Activated CD4-positive, alpha-beta T cell treated with anti-CD3 and anti-CD28 coated beads, Interleukin-2, Interleukin-4, amounts not matched to agents 100 ng/mL and 50 ng/mL, durations not matched to agents 16 hours and 8 hours (primary cell): ENCODE results near the gene LYSMD4.
"Not testable (repeated sequence)": the region's sequence is repeated elsewhere in the genome, so short reads cannot be mapped to it uniquely, and the experiment has no call there.

Experiments
- DNase-seq: peaks from one replicate; pipeline ENCODE4 v3.0.0-alpha.2; 2020; ENCODE audit warnings: low spot score

Gene LYSMD4

DNA sequence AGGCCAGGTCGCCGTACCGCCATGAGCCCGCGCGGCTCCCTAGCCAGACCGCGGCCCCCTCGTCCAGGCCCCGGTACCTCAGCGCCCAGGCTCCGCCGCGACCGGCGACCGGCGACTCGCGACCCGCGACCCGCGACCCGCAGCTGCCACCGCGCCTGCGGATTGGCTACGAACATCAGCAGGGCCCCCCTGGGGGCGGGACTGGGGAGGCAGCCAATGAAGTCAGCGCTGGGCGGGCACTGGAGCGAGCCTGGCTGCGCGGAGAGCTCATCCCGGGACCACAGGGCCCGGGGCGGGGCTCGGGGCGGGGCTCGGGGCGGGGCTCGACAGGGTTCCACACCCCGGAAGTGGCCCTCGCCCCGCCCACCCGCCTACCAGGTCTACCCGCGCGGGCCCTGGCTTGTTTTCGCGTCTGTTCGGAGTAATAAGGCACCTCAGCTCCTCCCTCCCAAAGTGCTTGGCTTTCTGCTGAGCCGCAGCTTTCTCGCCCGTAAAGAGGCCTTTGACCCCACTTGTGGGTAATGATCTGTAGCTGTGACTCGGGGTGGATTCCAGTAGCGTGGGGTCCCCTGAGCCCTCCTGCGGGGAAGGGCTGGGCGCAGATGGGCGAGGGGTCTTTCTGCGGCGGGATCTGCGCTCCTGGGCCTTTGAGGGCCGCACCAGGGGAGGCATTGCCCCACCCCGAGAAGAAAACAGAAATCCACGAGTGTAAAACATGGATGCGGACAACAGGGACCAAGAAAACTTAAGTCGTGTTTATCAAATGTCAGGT is at the start of gene LYSMD4:
TSS of gene LYSMD4 (minus strand) at position 170 of the 772 bp plus-strand sequence. CDS start 1,438 bp downstream, outside the sequence.
- peak; percentile 98 for DNase-seq

DNA sequence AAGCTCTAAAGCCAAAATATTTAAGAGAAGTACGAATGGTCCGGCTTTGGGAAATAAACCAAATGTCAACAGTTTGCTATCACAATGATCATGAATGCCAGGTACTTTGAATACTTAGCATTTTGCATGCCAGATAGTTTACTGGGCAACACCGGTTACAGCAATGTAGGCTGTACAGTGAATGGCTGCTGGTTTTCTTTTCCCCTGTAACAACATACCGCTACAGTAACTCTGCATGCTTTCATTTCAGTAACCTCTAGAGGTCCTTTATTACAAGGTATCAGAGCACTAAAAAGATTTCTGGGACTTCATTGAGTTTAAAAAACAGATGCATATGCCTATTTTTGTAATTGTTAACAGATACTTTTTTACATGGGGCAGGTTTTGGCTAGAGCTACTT is 48.8 kb upstream of the LYSMD4 start:
- not testable (repeated sequence) for DNase-seq

DNA sequence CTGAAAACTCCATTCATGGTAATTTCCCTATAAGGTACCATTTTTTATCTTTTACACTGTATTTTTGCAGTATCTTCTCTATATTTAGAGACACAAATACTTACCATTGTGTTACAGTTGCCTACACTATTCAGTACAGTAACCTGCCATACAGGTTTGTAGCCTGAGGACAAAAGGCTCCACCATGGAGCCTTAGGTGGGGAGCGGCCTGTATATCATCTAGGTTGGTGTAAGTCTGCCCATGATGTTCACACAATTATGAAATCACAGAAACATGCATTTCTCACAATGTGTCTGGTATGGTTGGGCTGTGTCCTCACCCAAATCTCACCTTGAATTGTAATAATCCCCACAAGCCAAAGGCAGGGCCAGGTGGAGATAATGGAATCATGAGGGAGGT is 43.9 kb upstream of the LYSMD4 start:
- DNase-seq: no peak

DNA sequence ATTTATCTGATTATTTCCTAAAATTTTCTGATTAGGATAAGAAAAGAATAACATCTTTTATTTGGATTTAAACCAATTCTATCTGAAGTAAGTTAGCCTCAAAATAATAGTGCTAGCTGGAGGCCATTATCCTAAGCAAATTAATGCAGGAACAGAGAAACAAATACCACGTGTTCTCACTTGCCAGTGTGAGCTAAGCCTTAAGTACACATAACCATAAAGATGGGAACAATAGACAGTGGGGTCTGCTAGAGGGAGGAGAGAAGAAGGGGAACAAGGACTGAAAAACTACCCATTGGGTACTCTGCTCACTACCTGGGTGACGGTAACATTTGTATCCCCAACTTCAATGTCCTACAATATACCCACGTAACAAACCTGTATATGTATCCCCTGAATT is 31.3 kb upstream of the LYSMD4 start:
- DNase-seq: no peak

DNA sequence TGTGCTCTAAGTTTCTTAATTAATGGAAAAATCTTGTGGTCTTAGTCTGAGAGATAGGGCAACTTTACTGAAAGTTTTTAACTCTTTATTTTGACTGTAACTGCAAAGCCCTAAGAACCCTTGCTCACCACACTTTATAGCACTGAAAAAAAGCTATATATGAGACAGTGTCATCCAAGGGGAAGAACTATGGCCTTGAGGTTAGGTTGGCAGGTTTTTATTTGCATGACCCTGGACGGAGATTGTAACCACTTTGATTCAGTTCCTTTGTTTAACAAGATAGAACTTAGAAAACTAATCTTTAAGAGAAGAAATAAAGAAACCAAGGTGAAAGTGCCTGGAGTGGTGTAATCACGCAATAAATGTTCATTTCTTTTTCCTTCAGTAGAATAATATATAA is 30.6 kb upstream of the LYSMD4 start:
- no peak for DNase-seq

DNA sequence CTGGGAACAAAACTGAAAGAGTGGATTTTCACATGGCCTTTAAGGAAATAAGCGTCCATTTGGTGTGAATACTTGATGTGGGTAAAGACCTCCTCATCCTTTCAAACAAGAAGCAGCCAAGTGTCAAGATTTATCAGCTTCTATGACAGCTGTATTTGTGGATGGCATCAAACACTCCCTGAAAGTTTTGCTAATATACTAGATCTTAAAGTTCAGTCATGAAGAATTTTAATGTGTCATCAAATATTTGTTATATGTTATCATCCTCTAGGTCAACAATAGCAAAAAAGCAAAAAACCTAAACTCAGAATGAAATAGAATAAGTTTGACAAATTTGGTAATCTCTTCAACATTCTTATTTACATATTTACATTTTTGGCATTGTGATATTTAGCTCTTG is 29.1 kb upstream of the LYSMD4 start:
- DNase-seq: no peak

DNA sequence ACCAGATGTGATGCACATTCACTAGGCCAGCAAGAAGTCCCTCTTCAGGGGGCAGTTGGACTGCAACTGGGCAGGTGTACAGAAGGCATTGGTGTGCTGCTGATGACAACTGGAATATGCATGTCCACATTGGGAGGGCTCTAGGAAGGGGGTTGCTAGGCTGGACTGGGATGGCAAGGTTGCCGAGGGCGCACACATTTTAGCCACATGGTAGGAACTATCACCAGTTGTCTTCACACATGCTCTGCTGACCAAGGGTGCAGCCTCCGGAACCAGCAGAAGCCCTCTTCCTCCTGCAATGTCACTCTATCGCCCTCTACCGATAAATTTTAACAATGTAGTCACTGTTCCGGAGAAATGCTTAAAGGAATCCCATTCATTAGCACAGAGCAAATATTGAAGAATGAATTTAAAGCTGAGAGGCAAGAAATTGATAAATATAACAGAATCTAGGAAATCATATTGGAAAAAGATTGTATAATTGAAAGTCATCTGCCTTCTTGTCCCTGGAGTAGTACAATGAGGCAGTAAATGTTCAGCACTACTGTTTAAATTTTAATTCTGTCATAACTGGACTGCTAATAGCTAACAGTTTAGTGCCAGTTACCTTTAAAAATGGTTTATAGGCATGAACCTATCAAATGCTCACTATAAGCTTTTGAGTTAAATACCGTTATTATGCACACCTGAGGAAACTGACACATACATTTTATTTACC is 22.6 kb upstream of the LYSMD4 start:
- DNase-seq: peak; percentile 78

DNA sequence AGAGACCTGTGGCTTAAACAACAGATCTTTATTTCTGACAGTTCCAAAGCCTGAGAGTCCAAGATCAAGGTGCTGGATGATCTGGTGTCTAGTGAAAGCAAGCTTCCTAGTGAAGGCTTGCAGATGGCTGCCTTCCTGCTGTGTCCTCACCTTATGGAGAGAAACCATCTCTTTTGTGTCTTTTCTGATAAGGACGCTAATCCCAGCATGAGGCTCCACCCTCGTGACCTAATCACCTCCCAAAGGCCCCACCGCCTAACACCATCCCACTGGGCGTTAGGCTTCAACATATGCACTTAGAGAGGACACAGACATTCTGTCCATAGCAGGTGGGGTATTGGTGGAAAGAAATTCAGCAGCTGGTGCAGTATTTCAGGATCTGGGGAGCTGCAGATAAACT is 19.8 kb upstream of the LYSMD4 start:
- no peak for DNase-seq

DNA sequence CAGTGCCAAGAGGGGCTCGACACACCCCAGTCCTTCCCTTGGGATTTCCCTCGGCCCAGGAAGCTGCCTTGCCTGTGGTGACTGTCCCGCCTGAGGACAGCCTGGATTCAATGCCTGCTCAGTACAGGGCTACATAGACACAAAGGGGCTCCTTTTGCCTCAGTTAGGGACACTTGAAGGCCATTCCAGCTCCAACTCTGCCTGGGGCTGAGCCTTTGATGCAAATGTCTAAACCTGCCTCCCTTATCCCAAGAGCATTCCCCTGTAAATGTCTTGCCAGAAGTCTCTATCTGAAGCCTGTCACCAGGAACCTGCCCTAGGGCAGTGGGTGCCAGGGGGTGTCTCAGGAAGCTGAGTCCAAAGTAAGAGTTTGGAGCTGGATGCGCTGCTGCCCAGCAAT is 19.3 kb upstream of the LYSMD4 start:
- no peak for DNase-seq

DNA sequence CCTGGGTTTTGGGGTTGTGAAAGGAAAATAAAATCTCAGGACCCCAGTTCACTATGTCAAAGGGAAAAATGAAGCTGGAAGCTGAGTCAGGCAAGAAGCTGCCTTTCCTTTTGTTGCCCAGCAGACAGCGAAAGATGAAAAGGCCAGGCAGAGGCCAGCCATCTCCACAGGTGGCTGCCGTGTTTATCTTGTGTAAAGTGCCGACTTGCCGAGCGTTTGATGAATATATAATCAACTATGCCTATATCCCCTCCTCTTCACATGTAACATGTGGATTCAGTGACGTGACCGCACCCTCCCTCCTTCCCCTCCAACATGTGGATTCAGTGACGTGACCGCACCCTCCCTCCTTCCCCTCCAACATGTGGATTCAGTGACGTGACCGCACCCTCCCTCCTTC is 17.1 kb upstream of the LYSMD4 start:
- not testable (repeated sequence) for DNase-seq

DNA sequence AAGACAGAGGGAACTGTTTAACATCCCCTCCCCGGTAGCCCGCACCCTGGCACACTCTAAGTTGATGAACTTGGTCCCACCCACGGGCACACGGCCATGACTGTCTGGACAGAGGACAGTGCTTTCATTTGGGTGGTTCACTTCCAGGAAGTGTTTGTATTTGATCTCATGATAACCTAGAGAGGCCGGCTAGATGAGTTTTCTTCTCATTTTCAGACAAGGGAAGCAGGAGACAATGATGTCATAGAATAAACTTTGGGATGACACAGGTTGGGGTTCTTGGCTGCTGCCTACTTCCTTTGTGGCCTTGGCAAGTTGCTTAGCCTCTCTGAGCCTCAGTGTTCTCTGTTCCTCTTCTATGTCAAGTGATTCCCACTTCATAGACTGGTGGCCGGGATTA is 16.1 kb upstream of the LYSMD4 start:
- no peak for DNase-seq

DNA sequence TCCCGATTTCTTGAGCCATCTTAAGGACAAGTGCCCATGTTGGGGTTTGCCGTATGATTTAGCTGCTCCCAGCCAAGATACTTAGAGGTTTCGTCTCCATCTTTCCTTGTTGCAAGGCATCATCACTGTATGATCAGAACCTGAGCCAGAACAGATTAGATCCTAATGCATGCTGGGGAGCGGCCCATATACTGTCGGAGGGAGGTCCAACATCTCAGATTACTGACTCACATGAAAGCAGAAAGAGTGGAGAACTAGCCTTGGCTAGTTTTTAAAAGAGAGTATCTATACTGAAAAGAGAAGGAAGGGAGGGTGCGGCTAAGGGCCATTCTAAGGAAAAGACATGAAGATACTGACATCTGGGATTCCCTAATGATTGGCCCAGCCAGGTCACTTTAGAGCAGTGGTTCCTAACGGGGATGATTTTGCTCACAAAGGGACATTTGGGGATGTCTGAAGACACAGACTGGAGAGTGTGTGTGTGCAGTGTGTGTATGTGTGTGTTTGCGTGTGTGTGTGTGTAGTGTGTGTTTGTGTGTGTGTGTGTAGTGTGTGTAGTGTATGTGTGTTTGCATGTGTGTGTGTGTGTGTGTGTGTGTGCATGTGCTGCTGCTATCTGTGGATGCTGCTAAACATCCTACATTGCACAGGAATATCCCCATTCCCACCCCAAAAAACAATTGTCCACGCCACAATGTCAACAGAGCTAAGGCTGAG is 12.3 kb upstream of the LYSMD4 start:
- DNase-seq: no peak

DNA sequence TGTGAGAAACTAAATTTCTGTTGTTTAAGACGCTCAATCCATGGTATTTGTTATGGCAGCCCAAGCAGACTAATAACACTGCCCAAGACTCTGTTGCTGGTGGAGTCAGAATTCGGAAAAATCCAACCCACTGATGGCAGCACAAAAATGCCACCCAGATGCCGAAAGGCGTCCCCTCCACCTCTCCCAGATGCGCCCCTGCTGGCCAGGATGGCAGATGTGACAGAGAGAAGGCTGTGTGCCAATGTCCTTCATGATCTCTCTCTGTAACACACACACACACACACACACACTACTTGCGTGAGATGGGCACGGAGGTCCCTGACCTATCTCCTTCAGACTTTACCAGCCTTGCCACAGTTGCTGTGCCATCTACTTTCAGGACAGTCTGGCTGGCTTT is 10.9 kb upstream of the LYSMD4 start:
- DNase-seq: no peak

DNA sequence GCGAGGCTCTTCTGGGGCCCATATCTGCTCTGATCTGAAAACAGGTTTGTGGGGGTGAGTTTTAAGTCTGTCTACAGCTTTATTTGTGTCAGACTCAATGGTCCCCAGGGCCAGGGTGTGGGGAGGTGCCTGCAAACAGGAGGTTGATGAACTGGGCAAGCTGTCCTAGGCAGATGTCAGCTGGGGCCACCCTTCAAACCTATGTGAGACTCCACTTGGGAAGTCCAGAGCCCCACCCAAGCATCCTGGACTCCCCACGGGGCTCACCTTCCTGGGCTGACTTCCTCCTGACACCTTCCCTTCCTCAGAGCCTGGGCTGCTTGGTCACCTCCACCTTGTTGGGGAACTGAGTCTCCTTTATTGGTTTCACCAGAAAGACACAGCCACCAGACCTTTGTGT is 8.6 kb upstream of the LYSMD4 start:
- DNase-seq: no peak

DNA sequence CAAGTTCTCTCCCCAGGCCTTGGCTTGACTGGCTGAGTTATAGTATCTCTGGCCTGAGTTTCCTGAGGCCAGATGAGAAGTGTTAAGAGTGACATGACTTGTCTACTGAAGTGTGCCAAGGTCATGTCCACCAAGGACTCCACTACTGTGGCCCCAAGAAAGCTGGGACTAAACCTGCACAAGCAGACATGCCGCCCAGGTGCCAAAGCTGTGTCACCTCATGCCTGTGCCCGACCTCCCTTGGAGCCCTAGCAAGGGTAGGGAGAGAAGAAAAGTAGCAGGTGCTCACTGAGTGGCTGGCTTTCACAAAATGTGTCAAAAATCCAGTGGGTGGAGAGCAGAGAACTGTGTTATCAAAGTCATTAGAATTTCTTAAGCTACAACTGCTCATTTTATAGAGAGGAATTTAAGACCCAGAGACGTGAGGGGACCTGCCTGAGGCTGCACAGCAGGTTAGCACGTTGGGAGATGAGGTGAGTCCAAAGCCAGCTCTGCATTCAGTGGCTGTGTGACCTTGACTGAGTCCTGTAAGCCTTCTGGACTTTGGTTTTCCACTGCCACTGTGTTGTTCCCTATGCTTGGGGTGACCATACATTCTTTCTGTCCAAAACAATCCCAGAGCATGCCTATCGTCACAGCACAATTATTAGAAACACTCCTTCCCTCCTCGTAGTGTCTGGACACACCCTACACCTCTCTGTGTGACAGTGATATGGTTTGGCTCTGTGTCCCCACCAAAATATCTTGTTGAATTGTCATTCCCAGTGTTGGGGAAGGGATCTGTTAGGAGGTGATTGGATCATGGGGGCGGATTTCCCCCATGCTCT is 5.0 kb upstream of the LYSMD4 start:
- no peak for DNase-seq

DNA sequence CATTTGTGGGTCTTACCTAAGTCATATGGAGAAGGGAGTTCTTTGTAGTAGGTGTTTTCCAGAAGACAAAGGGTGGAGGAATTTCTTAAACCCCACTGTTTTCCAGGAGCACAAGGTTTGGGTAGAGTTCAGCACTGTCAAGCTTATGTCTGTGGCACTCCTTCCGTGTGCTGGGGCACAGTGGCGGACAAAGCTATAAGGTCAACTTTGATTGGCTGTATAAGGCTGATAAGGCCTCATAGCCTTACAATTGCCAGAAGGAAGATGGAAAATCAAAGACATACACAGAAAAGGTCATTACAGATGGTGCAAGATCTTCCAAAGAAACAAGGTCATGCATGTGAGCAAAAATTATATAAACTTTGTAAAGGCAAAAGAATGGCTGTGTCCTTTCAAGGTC is 3.5 kb upstream of the LYSMD4 start:
- DNase-seq: no peak

DNA sequence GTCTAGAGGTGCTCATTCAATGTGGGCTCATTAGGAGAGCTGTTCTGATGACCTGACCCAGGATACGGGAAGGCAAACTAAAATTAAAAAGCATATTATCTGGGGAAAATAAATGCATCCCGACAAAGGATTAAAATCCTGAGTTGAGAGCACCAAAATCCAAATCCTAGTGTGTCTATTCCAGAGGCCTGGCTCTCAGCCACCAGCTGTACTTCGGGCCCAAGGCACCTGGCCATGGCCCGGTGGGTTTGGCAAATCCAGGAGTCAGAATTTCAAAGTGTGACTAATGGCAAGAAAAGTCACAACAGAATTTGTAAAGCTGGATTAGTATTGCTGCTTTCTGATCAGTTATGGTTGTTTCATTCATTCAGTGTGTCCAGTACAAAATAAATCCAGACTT is 2.6 kb upstream of the LYSMD4 start:
- DNase-seq: no peak

DNA sequence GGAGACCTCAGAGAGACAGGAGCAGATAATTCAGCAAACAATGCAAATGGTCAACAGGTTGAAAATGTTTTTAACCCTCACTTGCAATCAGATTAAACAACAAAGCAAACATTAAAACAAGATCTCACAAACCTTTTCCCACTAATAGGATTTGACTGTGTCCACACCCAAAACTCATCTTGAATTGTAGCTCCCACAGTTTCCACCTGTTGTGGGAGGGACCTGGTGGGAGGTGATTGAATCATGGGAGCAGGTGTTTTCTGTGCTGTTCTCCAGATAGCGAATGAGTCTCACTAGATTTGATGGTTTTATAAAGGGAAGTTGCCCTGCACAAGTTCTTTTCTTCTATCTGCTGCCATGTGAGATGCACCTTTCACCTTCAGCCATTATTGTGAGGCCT is 1.3 kb upstream of the LYSMD4 start:
- DNase-seq: no peak

DNA sequence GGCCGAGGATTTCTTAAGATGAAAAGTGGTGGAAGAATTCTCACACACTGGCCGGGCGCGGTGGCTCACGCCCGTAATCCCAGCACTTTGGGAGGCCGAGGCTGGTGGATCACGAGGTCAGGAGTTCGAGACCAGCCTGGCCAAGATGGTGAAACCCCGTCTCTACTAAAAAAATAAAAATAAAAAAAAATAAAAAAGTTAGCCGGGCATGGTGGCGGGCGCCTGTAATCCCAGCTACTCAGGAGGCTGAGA is 729 bp upstream of the LYSMD4 start:
- DNase-seq: not testable (repeated sequence)

DNA sequence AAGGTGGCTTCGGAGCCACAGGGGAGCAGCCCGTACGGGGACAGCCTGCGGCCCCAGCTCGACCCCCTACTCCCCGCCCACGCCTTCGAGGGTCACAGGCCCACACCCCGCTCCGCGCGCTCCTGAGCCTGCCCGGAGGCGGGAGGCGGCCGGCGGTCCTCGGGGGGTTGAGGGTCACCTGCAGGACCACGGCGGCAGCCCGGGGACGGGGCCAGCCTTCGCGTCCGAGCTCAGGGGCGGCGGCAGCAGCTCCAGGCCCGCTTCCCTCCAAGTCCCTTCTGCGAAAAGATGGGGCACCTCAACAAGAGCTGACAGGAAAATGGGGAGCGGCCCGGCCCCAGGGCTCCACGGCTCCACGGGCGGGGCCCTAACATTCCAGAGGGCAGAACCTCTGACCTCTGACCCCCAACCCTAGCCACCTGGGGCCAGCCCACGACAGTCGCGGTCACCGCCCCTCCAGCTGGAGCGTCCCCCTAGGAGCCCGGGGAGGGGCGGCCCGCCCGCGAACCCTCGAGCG is 428 bp downstream of the LYSMD4 start:
- DNase-seq: peak; percentile 8

DNA sequence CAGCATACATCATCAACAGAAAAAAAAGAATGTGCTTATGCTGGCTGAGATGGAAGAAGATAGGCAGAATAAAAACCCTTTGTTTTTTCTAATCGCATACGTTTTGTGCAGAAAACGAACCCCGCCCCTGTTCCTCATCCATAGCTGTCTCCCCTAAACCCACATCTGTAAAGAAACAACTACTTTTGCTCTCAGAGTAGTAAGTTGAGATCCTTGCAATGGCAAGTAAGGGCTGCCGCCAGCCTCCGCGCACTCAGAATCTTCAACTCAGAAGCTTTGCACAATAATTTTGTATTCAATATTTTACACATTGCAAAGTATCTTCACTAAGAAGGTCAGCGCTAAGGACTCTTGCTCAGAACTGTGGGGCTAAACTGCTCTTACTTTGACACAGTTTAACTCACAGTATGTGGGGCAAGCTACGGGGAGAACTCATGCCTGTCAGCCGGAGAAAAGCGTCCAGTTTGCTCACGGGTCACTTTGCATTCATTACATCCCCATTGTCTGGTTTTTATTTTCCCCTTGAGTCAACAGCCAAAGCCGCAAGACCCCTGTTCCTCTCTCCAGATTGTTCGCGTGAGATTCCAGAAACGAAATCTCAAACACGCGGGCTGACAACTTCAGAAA is 1.0 kb downstream of the LYSMD4 start:
- no peak for DNase-seq
